GM19467 (cell line): Measurements from ENCODE around the gene S100B.
A peak's percentile ranks its signal among the peaks of the same experiment; 100 is the strongest.

Experiments
- ATAC-seq: cut with Tn5 transposase; IDR thresholded peaks from one replicate; pipeline ENCODE4 v1.9.1; 2021; ENCODE audit warnings: mild to moderate bottlenecking, moderate library complexity; ENCODE audit not compliant: unreplicated experiment

Gene S100B

DNA sequence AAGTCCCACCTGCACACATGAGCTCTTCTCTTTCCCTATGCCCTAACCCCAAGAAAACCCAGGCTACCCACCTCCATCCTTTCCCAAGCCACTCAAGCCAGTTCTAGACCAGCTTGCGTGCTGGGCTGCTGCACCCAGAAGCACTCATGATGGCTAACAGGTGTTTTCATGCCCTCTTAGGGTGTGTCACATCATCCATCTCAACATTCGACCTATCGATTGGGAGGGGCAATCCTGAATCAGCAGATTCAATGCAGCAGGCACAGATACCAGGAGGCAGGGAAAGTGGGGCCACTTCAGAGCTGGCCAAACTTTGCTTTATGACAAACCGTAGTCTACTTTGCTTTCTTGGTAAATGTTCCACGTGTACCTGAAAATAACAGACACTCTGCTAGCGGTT, 24.0 kb upstream of the S100B start:
- ATAC-seq: no peak

DNA sequence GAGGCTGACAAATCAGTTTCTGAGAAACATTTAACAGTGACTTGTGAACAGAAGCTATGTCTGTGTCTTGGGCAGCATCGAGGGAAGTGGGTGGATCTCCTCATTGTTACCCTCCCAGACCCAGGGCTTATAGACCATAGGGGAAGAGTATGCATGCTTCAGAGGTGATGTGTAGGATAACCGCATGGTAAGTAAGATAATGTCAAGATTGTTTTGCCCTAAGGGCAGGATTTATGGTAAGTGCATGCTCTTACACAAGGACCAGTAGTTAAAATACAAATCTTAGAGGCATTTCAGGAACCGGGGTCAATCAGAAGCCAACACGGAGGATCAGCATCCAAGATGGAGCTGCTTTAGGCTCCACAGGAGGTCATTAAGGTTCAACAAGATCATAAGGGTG, 22.8 kb upstream of the S100B start:
- ATAC-seq: no peak

DNA sequence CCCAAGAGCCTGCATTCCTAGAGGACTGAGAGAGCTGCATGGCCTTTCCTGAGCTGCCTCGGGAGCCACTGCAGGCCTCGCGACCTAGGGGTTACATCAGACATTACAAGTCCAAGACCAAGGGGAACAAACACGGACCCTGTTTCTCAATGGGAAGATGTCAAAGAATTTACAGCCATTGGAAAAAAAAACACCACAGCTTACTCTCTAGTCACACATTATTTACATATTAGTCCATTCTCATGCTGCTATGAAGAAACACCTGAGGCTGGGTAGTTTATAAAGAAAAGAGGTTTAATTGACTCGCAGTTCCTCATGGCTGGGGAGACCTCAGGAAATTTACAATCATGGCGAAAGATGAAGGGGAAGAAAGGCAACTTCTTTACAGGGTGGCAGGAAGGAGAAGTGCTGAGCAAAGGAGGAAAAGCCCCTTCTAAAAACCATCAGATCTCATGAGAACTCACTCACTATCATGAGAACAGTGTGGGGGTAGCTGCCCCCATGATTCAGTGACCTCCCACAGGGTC, 22.2 kb upstream of the S100B start:
- ATAC-seq: no peak

DNA sequence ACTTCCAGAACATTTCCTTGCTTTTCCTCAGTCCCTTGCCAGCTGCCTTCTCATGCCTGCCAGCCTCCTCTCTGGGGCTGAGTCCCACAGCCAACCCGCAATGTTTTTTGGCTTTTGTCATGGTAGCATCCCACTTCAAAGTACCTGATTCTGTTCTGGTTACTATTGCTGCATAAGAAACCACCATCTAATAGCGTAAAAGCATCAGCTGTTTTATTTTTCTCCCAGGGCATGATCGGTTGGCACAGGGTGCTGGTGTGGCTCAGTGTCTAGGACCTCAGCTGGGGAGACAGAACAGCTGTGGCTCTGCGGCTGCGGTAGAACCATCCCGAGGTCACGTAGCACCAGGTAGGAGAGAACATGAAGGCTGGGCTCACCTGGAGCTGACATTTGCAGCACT, 21.7 kb upstream of the S100B start:
- no peak for ATAC-seq

DNA sequence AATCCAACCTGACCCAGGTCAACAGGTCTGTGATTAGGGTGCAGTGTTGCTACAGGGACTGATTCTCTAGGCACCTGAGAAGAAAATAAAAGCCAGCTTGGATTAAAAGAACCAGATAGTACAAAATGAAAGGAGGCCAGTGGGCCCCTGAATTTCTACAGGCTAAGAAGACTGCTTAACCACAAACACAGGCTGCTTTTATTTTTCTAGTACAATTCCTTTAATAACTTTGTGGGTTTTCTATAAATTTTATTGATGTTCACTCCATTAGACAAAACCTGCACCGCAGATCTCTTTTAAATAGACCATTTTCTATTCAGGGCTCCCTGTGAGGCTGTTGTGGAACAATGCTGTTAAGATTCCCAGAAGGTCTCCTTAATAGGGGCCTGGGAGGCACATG, 20.9 kb upstream of the S100B start:
- ATAC-seq: no peak

DNA sequence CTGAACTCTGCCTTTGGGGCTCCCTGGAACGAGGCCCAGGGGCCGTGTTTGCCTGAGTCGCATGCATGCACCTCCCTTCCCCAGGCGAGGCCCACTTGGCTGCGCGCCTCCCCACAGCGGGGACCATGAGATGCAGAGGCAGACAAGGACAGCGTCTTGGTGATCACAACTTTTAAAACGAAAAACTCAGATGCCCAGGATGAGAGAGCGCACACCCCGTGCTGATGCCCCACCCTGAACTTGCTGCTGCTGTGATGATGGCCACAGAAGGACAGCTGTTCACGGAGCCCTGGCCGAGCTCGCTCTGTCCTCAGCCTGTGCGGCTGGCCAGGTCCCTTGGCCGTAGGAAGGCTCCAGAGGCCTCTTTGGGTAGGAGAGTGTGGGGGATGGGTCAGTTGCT, 19.2 kb upstream of the S100B start:
- ATAC-seq: no peak

DNA sequence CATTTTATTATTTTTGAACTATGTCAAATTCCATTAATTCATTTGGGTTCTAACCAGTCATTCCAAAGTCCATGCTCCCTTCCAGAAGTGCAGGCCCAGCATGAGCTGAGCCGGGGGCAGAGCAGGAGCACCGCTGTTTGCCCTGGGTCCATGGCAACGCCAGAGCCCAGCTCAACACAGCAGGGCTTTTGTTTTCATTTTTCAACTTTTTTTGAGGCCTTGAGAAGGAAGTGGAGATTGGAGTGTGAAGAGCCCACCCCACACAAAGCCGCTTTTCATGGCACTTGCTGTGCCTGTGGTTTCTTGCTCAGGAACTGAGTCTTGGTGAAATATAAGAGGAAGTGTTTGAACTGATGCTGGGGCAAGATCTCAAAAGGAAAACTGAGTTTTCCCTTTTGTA, 17.3 kb upstream of the S100B start:
- ATAC-seq: no peak

DNA sequence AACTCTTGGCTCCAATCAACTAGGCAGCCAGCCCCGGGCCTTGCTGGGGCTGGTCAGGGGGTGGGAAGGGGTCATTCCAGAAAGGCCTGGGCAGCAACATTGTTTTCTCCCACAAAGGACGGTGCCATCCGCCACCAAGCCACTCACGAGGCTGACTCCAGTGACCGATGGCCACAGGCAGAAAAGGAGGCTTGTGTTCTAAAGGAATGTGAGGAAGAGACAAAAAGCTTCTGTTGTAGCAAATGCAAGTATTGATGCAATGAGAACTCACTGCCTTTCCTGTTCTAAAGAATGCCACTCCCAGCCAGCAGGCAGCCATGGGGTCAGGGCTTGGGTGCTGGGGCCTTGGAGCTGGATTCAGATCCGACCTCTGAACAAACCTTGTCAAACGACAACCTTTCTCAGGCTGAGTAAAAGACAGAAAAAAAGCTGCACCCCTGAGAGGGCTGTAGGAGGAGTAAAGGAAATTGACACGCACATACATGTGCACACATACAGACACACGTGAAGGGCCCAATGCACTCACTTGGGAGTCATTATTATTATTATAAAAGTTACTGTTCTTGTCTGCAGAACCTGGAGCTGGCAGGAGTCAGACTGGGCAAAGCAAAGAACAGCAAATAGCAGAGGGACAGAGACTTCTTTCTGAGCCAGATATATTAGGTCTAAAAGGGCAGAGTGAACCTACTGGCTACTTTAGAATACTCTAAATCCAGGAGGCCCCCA, 16.7 kb upstream of the S100B start:
- ATAC-seq: no peak

GRCh38 chr21:46620846-46621245, 16.0 kb upstream of the S100B start:
- no peak for ATAC-seq

- ATAC-seq: no peak
Observed at GRCh38 chr21:46619846-46620245, 15.0 kb upstream of the S100B start.

- ATAC-seq: no peak
Observed at GRCh38 chr21:46618738-46619379, 14.0 kb upstream of the S100B start.

DNA sequence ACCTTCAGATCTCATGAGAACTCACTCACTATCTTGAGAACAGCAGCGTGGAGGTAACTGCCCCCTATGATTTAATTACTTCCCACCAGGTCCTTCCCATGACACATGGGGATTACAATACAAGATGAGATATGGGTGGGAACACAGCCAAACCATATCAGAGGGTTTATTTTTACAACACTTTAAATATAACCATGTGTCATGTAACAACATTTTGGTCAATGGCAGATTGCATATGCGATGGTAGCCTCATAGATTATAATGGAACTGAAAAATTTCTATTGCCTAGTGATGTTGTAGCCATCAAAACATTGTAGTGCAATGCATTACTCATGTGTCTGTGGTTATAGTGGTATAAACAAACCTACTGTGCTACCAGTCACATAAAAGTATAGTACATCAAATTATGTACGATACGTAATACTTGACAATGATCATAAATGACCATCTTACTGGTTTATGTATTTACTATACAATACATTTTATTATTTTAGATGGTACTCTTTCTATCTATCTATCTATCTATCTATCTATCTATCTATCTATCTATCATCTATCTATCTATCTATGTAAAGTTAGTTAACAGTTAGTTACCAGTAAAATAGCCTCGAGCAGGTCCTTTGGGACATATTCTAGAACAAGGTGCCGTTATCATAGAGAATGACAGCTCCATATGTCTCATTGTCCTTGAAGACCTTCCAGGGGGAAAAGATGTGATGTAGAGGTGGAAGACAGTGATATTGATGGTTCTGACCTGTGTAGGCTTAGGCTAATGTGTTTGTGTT, 12.6 kb upstream of the S100B start:
- ATAC-seq: no peak

- ATAC-seq: no peak
Observed at GRCh38 chr21:46616656-46617055, 11.8 kb upstream of the S100B start.

GRCh38 chr21:46616050-46616449, 11.2 kb upstream of the S100B start:
- no peak for ATAC-seq

DNA sequence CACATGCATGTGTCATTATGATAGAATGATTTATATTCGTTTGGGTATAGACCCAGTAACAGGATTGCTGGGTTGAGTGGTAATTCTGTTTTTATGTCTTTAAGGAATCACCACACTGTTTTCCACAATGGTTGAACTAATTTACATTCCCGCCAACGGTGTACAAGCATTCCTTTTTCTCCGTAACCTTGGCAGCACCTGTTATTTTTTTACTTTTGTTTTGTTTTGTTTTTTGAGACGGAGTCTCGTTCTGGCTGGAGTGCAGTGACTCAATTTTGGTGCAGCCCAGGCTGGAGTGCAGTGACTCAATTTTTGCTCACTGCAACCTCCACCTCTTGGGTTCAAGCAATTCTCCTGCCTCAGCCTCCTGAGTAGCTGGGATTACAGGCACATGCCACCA, 8.5 kb upstream of the S100B start:
- no peak for ATAC-seq

DNA sequence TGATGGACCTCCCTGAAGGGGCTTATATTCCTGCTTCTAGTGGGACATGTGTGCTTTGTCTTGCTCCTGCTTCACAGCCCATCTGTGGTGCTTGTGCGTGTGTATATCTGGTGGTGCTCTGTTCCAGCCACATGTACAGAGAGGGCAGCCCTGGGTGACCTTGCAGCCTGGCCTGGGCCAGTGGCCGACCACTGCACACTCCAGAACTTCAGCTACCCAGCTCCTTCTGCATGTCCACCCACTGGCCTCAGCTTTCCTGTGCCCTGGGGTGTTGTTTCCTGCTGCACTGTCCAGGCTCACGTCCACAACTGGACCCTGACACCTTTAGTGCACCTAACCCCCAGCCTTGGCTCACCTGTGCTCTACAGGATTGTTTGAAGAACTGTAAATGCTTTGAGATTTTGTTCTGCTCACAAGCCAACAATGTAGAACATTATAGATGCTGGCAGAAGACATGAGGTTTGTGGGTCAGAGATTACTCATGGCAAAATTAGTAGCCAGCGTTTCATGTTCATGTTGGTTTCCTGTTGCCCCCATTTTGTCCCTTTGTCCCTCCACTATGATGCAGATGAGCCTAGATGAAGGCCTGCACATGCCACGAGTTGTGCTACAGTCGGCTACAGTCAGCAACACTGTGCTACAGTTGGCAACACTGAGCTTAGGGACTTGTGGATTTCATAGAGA, 5.3 kb upstream of the S100B start:
- no peak for ATAC-seq

DNA sequence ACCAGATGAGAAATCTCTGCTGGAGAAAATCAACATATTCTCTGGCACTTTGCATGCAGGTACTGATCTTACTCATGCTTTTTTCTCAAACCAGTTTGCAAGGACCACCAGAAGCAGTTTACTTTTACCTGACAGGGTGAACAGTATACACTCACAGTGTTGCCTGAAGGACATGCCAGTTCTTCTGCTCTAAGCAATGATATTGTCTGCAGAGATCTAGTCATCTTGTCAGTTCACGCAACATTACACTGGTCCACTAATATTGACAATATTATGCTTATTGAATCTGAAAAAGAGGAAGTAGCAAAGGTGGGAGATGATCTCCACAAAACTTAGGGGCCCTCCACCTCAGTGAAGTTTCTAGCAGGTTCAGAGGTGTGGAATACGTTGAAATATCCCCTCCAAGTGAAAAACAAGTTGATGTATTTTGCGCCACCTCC, 3.8 kb upstream of the S100B start:
- no peak for ATAC-seq

- ATAC-seq: no peak
Observed at GRCh38 chr21:46607636-46608035, 2.8 kb upstream of the S100B start.

GRCh38 chr21:46606427-46606813, 1.5 kb upstream of the S100B start:
- ATAC-seq: peak; percentile 19

DNA sequence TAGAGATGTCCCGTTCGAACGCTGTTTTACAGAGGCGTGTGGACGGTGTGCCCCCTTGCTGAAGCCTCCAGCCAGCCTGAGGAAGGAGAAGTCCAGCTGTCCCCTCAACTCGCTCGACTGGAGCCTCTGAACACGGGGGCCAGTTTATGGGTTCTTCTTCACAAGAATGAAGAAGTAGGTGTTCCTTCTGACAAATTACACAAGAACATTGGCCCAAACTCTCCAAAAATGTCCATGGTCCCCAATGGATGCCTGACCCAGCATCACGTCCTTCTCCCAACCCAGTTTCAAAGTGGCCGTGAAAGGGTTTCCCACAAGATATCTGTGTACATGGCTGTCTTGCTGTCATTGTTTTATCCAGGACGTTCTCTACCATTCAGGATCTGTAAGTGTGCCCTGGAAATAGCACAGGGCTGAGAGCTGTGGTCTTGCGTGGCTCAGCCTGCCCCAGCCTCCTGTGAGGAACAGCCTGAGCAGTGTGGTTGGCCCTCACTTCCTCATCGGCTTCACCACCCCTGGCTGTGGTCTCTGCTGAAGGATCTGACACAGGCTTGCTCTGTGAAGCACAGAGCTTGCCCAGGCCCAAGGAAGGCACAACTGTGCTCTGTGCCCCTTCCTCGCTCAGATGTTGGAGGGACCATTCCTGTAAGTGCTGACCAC, 1.0 kb upstream of the S100B start:
- ATAC-seq: peak; percentile 70
